WTC11 (cell line): ENCODE measurements around the gene NUP37. TPM values are rescaled to one million over a fixed set of nuclear protein-coding genes. Genes with fewer than 3 reads are reported as not detected.

ENCODE experiments used
- ATAC-seq: fragments of 200-7000 bp; cut with Tn5 transposase; 2 replicates; pipeline ENCODE4 v1.10.0; 2021; ENCODE audit warnings: mild to moderate bottlenecking, moderate library complexity
- CTCF ChIA-PET: fragments of 300-600 bp; sonication (Branson Sonifier 250); formaldehyde crosslinking; loops from one replicate; lab custom pipeline; 2021; ENCODE audit warnings: antibody characterized with exemption; lab: Charles Lee
- POLR2A ChIA-PET: fragments of 350-600 bp; sonication (Branson Sonifier 250); formaldehyde crosslinking; loops from one replicate; lab custom pipeline; 2021; ENCODE audit warnings: antibody characterized with exemption; lab: Charles Lee
- DNase-seq: peaks from one replicate; pipeline ENCODE4 v3.0.0; 2021; ENCODE audit warnings: low spot score
- H3K27ac Mint-ChIP-seq: 2 replicates; pipeline ENCODE4 v1.8.0; 2021; ENCODE audit warnings: mixed read lengths
- H3K27me3 Mint-ChIP-seq: 2 replicates; pipeline ENCODE4 v1.8.0; 2021; ENCODE audit warnings: low read depth, mild to moderate bottlenecking, moderate library complexity, mixed read lengths
- H3K36me3 Mint-ChIP-seq: 2 replicates; pipeline ENCODE4 v1.8.0; 2021; ENCODE audit warnings: mixed read lengths
- H3K4me1 Mint-ChIP-seq: 2 replicates; pipeline ENCODE4 v1.8.0; 2022; ENCODE audit warnings: mixed read lengths
- H3K4me3 Mint-ChIP-seq: 2 replicates; pipeline ENCODE4 v1.8.0; 2021; ENCODE audit warnings: mild to moderate bottlenecking, moderate library complexity, mixed read lengths
- H3K9me3 Mint-ChIP-seq: 2 replicates; pipeline ENCODE4 v1.8.0; 2021; ENCODE audit warnings: mixed read lengths
- ATF2 ChIP-seq: sonication (generic); formaldehyde crosslinking; IDR thresholded peaks from 2 replicates; pipeline ENCODE4 v1.8.1; 2022; ENCODE audit warnings: low read depth, missing genetic modification reagents, borderline replicate concordance
- ESRRA ChIP-seq: sonication (generic); formaldehyde crosslinking; IDR thresholded peaks from 2 replicates; pipeline ENCODE4 v1.8.1; 2022; ENCODE audit warnings: mild to moderate bottlenecking, missing genetic modification reagents, borderline replicate concordance
- NR3C1 ChIP-seq: sonication (generic); formaldehyde crosslinking; conservative IDR thresholded peaks from 2 replicates; pipeline ENCODE4 v1.8.1; 2023; ENCODE audit warnings: low read depth, mild to moderate bottlenecking, missing genetic modification reagents
- SMAD4 ChIP-seq: sonication (generic); formaldehyde crosslinking; IDR thresholded peaks from 2 replicates; pipeline ENCODE4 v1.8.0; 2022; ENCODE audit warnings: mild to moderate bottlenecking, missing genetic modification reagents
- SP1 ChIP-seq: sonication (generic); formaldehyde crosslinking; conservative IDR thresholded peaks from 2 replicates; pipeline ENCODE4 v1.8.1; 2022; ENCODE audit warnings: missing genetic modification reagents
- TEAD4 ChIP-seq: sonication (generic); formaldehyde crosslinking; IDR thresholded peaks from 2 replicates; pipeline ENCODE4 v1.8.0; 2022; ENCODE audit warnings: mild to moderate bottlenecking, missing genetic modification reagents
- TP53 ChIP-seq: sonication (generic); formaldehyde crosslinking; IDR thresholded peaks from 2 replicates; pipeline ENCODE4 v1.8.1; 2023; ENCODE audit warnings: mild to moderate bottlenecking, missing genetic modification reagents
- ZNF232 ChIP-seq: sonication (generic); formaldehyde crosslinking; IDR thresholded peaks from 2 replicates; pipeline ENCODE4 v1.8.0; 2022; ENCODE audit warnings: mild to moderate bottlenecking, missing genetic modification reagents
- ZNF281 ChIP-seq: sonication (generic); formaldehyde crosslinking; IDR thresholded peaks from 2 replicates; pipeline ENCODE4 v1.8.0; 2023; ENCODE audit warnings: mild to moderate bottlenecking, missing genetic modification reagents
- ZNF425 ChIP-seq: fragments of 250-450 bp; sonication (Bioruptor Pico); conservative IDR thresholded peaks from 2 replicates; pipeline ENCODE4 v1.9.0; 2021; ENCODE audit warnings: mild to moderate bottlenecking
- total RNA-seq: library from RNA; stranded (reverse); gene quantifications from 3 replicates; pipeline ENCODE4 v1.2.3, GENCODE V29; 2021
- TF ChIP-seq, protein P1 (sequence below): sonication (generic); formaldehyde crosslinking; IDR thresholded peaks from 2 replicates; pipeline ENCODE4 v1.8.0; 2022; ENCODE audit warnings: missing genetic modification reagents
- TF ChIP-seq, protein P2 (sequence below): sonication (generic); formaldehyde crosslinking; IDR thresholded peaks from 2 replicates; pipeline ENCODE4 v1.8.1; 2023; ENCODE audit warnings: mild to moderate bottlenecking, missing genetic modification reagents, borderline replicate concordance
- TF ChIP-seq, protein P3 (sequence below): sonication (generic); formaldehyde crosslinking; IDR thresholded peaks from 2 replicates; pipeline ENCODE4 v1.8.0; 2022; ENCODE audit warnings: mild to moderate bottlenecking, missing genetic modification reagents
- TF ChIP-seq, protein P4 (sequence below): sonication (generic); formaldehyde crosslinking; IDR thresholded peaks from 2 replicates; pipeline ENCODE4 v1.8.1; 2022; ENCODE audit warnings: missing genetic modification reagents, borderline replicate concordance
- TF ChIP-seq, protein P5 (sequence below): sonication (generic); formaldehyde crosslinking; IDR thresholded peaks from 2 replicates; pipeline ENCODE4 v1.8.1; 2022; ENCODE audit warnings: mild to moderate bottlenecking, moderate library complexity, missing genetic modification reagents

The NUP37 gene
- total RNA-seq, 1 experiment from 2014 or later, result 58.4 TPM

- H3K27me3 Mint-ChIP-seq, result no peaks in the 10 kb centered on the region
- no peak overlapping the region for H3K4me3 Mint-ChIP-seq
- POLR2A ChIA-PET, result no interaction called here
- CTCF ChIA-PET, result no interaction called here
- no peak for TF ChIP-seq ESRRA (CRISPR knock-in tag)
- no peak for TF ChIP-seq NR3C1
- no peak for TF ChIP-seq ZNF232 (CRISPR knock-in tag)
- TF ChIP-seq, protein P1, sequence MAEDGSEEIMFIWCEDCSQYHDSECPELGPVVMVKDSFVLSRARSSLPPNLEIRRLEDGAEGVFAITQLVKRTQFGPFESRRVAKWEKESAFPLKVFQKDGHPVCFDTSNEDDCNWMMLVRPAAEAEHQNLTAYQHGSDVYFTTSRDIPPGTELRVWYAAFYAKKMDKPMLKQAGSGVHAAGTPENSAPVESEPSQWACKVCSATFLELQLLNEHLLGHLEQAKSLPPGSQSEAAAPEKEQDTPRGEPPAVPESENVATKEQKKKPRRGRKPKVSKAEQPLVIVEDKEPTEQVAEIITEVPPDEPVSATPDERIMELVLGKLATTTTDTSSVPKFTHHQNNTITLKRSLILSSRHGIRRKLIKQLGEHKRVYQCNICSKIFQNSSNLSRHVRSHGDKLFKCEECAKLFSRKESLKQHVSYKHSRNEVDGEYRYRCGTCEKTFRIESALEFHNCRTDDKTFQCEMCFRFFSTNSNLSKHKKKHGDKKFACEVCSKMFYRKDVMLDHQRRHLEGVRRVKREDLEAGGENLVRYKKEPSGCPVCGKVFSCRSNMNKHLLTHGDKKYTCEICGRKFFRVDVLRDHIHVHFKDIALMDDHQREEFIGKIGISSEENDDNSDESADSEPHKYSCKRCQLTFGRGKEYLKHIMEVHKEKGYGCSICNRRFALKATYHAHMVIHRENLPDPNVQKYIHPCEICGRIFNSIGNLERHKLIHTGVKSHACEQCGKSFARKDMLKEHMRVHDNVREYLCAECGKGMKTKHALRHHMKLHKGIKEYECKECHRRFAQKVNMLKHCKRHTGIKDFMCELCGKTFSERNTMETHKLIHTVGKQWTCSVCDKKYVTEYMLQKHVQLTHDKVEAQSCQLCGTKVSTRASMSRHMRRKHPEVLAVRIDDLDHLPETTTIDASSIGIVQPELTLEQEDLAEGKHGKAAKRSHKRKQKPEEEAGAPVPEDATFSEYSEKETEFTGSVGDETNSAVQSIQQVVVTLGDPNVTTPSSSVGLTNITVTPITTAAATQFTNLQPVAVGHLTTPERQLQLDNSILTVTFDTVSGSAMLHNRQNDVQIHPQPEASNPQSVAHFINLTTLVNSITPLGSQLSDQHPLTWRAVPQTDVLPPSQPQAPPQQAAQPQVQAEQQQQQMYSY (CRISPR knock-in tag), result no peak
- TF ChIP-seq TP53, result no peak
- TF ChIP-seq SP1 (CRISPR knock-in tag), result no peak
- no peak for TF ChIP-seq SMAD4 (CRISPR knock-in tag)
- no peak for TF ChIP-seq ATF2 (CRISPR knock-in tag)
- TF ChIP-seq, protein P2, sequence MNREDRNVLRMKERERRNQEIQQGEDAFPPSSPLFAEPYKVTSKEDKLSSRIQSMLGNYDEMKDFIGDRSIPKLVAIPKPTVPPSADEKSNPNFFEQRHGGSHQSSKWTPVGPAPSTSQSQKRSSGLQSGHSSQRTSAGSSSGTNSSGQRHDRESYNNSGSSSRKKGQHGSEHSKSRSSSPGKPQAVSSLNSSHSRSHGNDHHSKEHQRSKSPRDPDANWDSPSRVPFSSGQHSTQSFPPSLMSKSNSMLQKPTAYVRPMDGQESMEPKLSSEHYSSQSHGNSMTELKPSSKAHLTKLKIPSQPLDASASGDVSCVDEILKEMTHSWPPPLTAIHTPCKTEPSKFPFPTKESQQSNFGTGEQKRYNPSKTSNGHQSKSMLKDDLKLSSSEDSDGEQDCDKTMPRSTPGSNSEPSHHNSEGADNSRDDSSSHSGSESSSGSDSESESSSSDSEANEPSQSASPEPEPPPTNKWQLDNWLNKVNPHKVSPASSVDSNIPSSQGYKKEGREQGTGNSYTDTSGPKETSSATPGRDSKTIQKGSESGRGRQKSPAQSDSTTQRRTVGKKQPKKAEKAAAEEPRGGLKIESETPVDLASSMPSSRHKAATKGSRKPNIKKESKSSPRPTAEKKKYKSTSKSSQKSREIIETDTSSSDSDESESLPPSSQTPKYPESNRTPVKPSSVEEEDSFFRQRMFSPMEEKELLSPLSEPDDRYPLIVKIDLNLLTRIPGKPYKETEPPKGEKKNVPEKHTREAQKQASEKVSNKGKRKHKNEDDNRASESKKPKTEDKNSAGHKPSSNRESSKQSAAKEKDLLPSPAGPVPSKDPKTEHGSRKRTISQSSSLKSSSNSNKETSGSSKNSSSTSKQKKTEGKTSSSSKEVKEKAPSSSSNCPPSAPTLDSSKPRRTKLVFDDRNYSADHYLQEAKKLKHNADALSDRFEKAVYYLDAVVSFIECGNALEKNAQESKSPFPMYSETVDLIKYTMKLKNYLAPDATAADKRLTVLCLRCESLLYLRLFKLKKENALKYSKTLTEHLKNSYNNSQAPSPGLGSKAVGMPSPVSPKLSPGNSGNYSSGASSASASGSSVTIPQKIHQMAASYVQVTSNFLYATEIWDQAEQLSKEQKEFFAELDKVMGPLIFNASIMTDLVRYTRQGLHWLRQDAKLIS (CRISPR knock-in tag), result no peak
- TF ChIP-seq, protein P3, sequence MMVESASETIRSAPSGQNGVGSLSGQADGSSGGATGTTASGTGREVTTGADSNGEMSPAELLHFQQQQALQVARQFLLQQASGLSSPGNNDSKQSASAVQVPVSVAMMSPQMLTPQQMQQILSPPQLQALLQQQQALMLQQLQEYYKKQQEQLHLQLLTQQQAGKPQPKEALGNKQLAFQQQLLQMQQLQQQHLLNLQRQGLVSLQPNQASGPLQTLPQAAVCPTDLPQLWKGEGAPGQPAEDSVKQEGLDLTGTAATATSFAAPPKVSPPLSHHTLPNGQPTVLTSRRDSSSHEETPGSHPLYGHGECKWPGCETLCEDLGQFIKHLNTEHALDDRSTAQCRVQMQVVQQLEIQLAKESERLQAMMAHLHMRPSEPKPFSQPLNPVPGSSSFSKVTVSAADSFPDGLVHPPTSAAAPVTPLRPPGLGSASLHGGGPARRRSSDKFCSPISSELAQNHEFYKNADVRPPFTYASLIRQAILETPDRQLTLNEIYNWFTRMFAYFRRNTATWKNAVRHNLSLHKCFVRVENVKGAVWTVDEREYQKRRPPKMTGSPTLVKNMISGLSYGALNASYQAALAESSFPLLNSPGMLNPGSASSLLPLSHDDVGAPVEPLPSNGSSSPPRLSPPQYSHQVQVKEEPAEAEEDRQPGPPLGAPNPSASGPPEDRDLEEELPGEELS (CRISPR knock-in tag), result no peak
- no peak for TF ChIP-seq TEAD4 (CRISPR knock-in tag)
- TF ChIP-seq ZNF425 (CRISPR knock-in tag), result no peak
- TF ChIP-seq, protein P4, sequence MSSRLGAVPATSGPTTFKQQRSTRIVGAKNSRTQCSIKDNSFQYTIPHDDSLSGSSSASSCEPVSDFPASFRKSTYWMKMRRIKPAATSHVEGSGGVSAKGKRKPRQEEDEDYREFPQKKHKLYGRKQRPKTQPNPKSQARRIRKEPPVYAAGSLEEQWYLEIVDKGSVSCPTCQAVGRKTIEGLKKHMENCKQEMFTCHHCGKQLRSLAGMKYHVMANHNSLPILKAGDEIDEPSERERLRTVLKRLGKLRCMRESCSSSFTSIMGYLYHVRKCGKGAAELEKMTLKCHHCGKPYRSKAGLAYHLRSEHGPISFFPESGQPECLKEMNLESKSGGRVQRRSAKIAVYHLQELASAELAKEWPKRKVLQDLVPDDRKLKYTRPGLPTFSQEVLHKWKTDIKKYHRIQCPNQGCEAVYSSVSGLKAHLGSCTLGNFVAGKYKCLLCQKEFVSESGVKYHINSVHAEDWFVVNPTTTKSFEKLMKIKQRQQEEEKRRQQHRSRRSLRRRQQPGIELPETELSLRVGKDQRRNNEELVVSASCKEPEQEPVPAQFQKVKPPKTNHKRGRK (CRISPR knock-in tag), result no peak
- TF ChIP-seq, protein P5, sequence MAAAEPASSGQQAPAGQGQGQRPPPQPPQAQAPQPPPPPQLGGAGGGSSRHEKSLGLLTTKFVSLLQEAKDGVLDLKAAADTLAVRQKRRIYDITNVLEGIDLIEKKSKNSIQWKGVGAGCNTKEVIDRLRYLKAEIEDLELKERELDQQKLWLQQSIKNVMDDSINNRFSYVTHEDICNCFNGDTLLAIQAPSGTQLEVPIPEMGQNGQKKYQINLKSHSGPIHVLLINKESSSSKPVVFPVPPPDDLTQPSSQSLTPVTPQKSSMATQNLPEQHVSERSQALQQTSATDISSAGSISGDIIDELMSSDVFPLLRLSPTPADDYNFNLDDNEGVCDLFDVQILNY (CRISPR knock-in tag), result no peak
- no peak for TF ChIP-seq ZNF281 (CRISPR knock-in tag)
- TF ChIP-seq, all 79 proteins: peak for 0
- Mint-ChIP-seq H3K4me1 (no peaks in the 10 kb centered on the region), H3K27ac (no peak overlapping the region), H3K36me3 (no peaks in the 10 kb centered on the region), H3K9me3 (no peaks in the 10 kb centered on the region)
- ATAC-seq (no peak), DNase-seq (no peak)
These were observed 65.6 kb downstream of the NUP37 start for GRCh38 chr12:102054345-102054744.
